ENCODE data around the gene DCBLD1.

DNA sequence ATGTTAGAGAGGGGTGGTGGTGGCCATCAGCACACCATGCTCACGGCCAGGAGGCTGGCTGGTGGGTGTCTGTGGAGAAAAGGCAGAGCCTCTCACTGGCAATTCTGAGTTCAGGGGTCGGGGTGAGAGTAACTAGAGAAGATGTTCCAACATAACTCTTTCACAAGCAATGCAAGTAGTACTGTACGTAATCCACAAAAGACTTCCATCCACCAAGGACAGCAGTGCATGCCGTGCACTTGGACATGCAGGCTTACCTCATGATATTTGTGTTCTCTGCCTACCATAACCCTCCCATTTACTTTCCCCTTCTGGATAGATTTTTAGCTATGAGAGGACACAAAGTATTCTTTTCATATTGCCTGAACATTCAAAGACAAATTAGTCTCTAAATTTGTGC lies 51.3 kb downstream of the DCBLD1 start:
- TF ChIP-seq, protein P1, sequence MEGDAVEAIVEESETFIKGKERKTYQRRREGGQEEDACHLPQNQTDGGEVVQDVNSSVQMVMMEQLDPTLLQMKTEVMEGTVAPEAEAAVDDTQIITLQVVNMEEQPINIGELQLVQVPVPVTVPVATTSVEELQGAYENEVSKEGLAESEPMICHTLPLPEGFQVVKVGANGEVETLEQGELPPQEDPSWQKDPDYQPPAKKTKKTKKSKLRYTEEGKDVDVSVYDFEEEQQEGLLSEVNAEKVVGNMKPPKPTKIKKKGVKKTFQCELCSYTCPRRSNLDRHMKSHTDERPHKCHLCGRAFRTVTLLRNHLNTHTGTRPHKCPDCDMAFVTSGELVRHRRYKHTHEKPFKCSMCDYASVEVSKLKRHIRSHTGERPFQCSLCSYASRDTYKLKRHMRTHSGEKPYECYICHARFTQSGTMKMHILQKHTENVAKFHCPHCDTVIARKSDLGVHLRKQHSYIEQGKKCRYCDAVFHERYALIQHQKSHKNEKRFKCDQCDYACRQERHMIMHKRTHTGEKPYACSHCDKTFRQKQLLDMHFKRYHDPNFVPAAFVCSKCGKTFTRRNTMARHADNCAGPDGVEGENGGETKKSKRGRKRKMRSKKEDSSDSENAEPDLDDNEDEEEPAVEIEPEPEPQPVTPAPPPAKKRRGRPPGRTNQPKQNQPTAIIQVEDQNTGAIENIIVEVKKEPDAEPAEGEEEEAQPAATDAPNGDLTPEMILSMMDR (IDR thresholded peaks at IDR 0.05) = no peak
- TF ChIP-seq POLR2A (IDR thresholded peaks at IDR 0.05) = no peak
- no peak for TF ChIP-seq POLR2AphosphoS5 (IDR thresholded peaks at IDR 0.05)
